Spleen (tissue), 11 donors: ENCODE results near the gene ME3. TPM values are rescaled to one million over a fixed set of nuclear protein-coding genes. Genes with fewer than 3 reads are reported as not detected.

Source experiments
- DNase-seq: peaks from one replicate; pipeline ENCODE4 v3.0.0-alpha.2; 2020
- H3K27ac ChIP-seq, 8 donors: fragments of 200-600 bp; sonication (generic) in 7 of 8; 1 replicate in 4 of 8; 2 replicates in 4 of 8; pipeline versions ENCODE4 v1.5.0 to v1.8.0; 2016 to 2021; ENCODE audit warnings: inconsistent platforms in 4 of 8, mild to moderate bottlenecking in 4 of 8, moderate library complexity in 1 of 8
- H3K27me3 ChIP-seq, 7 donors: fragments of 200-600 bp; sonication (generic) in 6 of 7; replicated peaks in 1 of 7; 1 replicate in 4 of 7; 2 replicates in 3 of 7; pipeline versions ENCODE4 v1.5.0 to v1.8.0; 2016 to 2021; ENCODE audit warnings: inconsistent platforms in 3 of 7, mild to moderate bottlenecking in 1 of 7
- H3K36me3 ChIP-seq, 6 donors: fragments of 200-600 bp; sonication (generic) in 5 of 6; 1 replicate in 4 of 6; 2 replicates in 2 of 6; pipeline versions ENCODE4 v1.5.0 to v1.8.0; 2016 to 2021; ENCODE audit warnings: inconsistent platforms in 2 of 6
- H3K4me1 ChIP-seq, 6 donors: fragments of 200-600 bp; sonication (generic) in 5 of 6; 1 replicate in 3 of 6; 2 replicates in 3 of 6; pipeline versions ENCODE4 v1.5.0 to v1.8.0; 2016 to 2021; ENCODE audit warnings: inconsistent platforms in 3 of 6
- H3K4me3 ChIP-seq, 8 donors: fragments of 200-600 bp; sonication (generic) in 7 of 8; 1 replicate in 4 of 8; 2 replicates in 4 of 8; pipeline versions ENCODE4 v1.5.0 to v1.8.0; 2016 to 2021; ENCODE audit warnings: inconsistent platforms in 4 of 8, mild to moderate bottlenecking in 4 of 8, moderate library complexity in 2 of 8
- H3K9me3 ChIP-seq, 8 donors: fragments of 200-600 bp; sonication (generic) in 7 of 8; 1 replicate in 4 of 8; 2 replicates in 4 of 8; pipeline versions ENCODE4 v1.5.0 to v1.8.0; 2016 to 2021; ENCODE audit warnings: inconsistent platforms in 4 of 8
- POLR2A ChIP-seq, 3 donors: fragments of 450-650 bp; IDR thresholded peaks; one replicate each; pipeline ENCODE4 v1.5.1; 2017; ENCODE audit warnings: antibody characterized with exemption in 3 of 3, mild to moderate bottlenecking in 1 of 3
- POLR2AphosphoS5 ChIP-seq, 3 donors: sonication (generic); formaldehyde crosslinking; IDR thresholded peaks; one replicate each; pipeline ENCODE4 v1.5.1; 2017; ENCODE audit warnings: antibody characterized with exemption in 3 of 3
- WGBS, 5 donors: extraction: QIAGEN DNeasy Blood & Tissue Kit in 3 of 5; methylation state at CpG; one replicate each; pipeline versions ENCODE4 v1.1.5 to v1.1.7; 2013 to 2018; 5-methylcytosine and 5-hydroxymethylcytosine counted together
- intact Hi-C: fragments of 100-400 bp; cut with DNase I; formaldehyde crosslinking; loops from one replicate; pipeline ENCODE4 v1.15.0; 2023; ENCODE audit warnings: low total_unique reads
- polyA plus RNA-seq, 3 donors: library from polyadenylated mRNA; stranded (reverse); fragments of 200-250 nt; gene quantifications; one replicate each; pipeline ENCODE4 v1.2.1, GENCODE V29; 2013
- total RNA-seq, 7 donors: library from RNA; depleted of rRNA in 3 of 7; stranded (reverse); fragments of >200 nt in 3 of 7; fragmentation: NEBNext Ultra II Directional in 4 of 7; extraction: Animal tissue kit (Norgen Biotek cat#: 25700) in 4 of 7; gene quantifications; one replicate each; pipeline versions ENCODE4 v1.1.0 to v1.2.1, GENCODE V29; 2016 to 2021
- TF ChIP-seq, protein P1 (sequence below), 11 experiments: fragments of 200-600 bp in 7 of 11; fragments of 450-650 bp in 4 of 11; sonication (generic) in 4 of 11; IDR thresholded peaks in 8 of 11; conservative IDR thresholded peaks in 3 of 11; 1 replicate in 7 of 11; 2 replicates in 4 of 11; pipeline versions ENCODE4 v1.4.0 to v1.8.0; 2016 to 2021; ENCODE audit warnings: antibody characterized with exemption in 11 of 11, inconsistent platforms in 4 of 11, mild to moderate bottlenecking in 1 of 11
- donor health status: healthy with polysubstance abuse.
- donor health status: DM: no; HTN: no; CAD: no; lungs with moderate emphysema.
- donor health status: DM: no; HTN: no; CAD: no.
- donor health status: Bipolar disorder and iron deficiency.
- donor health status: healthy.
- donor health status: DM: no; HTN: no; CAD: no.
- donor health status: DM: yes; HTN: yes; CAD: no.

ME3 gene
- total and polyA plus RNA-seq, 10 donors, result 6.4 to 25.9 (median 18.3) TPM

DNA sequence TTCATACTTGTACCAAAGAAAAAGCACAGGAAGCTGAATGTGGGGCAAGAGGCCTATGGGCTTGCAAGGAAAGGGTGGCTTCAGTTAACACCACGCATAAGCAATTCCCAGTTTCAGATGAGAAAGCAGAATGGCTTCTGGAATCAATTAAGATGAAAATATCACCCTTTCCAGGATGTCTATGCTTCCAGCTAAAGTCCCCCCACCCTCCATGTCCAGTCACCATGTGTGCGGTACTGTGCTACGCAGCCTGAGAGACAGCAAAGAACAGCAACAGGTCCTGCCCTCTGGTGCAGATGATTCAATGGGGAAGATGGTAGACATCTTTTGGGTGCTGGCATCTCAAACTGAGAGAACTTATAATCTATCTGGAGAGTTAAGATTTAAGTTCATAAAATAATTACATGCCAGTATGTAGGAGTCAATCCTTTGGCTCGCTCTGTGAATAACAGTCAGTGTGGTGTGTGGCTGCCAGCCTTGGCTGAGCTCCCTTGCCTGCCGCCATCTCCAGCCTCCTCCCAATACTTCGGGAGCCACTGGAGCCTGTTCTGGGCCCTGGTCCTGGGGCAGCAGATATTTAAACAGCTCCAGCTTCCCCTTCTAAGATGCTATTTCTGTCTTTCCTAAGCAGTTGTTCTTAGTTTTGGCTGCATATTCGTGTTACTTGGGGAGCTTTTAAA is 44.5 kb downstream of the ME3 start:
- no peak overlapping the region for H3K4me3 ChIP-seq
- H3K36me3 ChIP-seq, result no peaks in the 10 kb centered on the region
- intact Hi-C loops, result no loop called here
- H3K9me3 ChIP-seq, result no peaks in the 10 kb centered on the region
- WGBS, 5 donors, result 83 to 94% (median 86%) methylated on average over 7 of the region's 7 CpGs
- no peaks in the 10 kb centered on the region for H3K4me1 ChIP-seq
- H3K27ac ChIP-seq, result no peak overlapping the region
- H3K27me3 ChIP-seq, result no peaks in the 10 kb centered on the region
- DNase-seq, result no peak
- no peak for TF ChIP-seq POLR2AphosphoS5 (IDR thresholded peaks at IDR 0.05)

GRCh38 chr11:86625981-86626380 is 46.4 kb downstream of the ME3 start:
- intact Hi-C loops, result no loop called here
- 45 to 84% (median 58%) methylated on average over 2 of the region's 2 CpGs for WGBS, 5 donors
- Histone ChIP-seq H3K27me3 (no peaks in the 10 kb centered on the region), H3K36me3 (no peaks in the 10 kb centered on the region), H3K9me3 (no peaks in the 10 kb centered on the region), H3K4me1 (no peaks in the 10 kb centered on the region), H3K4me3 (no peak overlapping the region), H3K27ac (no peak overlapping the region)
- TF ChIP-seq, protein P1, sequence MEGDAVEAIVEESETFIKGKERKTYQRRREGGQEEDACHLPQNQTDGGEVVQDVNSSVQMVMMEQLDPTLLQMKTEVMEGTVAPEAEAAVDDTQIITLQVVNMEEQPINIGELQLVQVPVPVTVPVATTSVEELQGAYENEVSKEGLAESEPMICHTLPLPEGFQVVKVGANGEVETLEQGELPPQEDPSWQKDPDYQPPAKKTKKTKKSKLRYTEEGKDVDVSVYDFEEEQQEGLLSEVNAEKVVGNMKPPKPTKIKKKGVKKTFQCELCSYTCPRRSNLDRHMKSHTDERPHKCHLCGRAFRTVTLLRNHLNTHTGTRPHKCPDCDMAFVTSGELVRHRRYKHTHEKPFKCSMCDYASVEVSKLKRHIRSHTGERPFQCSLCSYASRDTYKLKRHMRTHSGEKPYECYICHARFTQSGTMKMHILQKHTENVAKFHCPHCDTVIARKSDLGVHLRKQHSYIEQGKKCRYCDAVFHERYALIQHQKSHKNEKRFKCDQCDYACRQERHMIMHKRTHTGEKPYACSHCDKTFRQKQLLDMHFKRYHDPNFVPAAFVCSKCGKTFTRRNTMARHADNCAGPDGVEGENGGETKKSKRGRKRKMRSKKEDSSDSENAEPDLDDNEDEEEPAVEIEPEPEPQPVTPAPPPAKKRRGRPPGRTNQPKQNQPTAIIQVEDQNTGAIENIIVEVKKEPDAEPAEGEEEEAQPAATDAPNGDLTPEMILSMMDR (IDR thresholded peaks at IDR 0.05 in 8 of 11, conservative IDR thresholded peaks at IDR 0.05 in 3 of 11), result no peak
- TF ChIP-seq POLR2A (IDR thresholded peaks at IDR 0.05) (no peak), POLR2AphosphoS5 (IDR thresholded peaks at IDR 0.05) (no peak)
- DNase-seq, result no peak

DNA sequence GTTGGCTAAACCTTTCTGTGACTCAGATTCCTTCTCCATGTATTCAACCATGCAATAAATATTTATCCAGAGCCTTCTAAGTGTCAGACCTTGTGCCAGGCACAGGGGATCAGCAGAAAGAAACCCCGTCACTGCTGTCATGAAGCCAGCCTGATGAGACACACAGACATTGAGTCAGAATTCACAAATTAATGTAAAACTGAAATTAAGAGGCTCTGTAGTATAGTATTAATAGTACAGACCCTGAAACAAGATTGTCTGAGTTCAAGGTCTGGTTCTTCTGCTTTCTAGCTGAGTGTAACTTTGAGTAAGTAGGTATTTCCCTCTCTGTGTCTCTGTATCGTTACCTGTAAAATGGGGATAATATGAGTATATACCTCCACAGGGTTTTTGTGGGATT is 46.9 kb downstream of the ME3 start:
- TF ChIP-seq POLR2A (IDR thresholded peaks at IDR 0.05) (no peak), POLR2AphosphoS5 (IDR thresholded peaks at IDR 0.05) (no peak)
- TF ChIP-seq, protein P1 (IDR thresholded peaks at IDR 0.05 in 8 of 11, conservative IDR thresholded peaks at IDR 0.05 in 3 of 11), result no peak
- intact Hi-C loops, result no loop called here
- 56 to 82% (median 70%) methylated on average over 2 of the region's 2 CpGs for WGBS, 5 donors

DNA sequence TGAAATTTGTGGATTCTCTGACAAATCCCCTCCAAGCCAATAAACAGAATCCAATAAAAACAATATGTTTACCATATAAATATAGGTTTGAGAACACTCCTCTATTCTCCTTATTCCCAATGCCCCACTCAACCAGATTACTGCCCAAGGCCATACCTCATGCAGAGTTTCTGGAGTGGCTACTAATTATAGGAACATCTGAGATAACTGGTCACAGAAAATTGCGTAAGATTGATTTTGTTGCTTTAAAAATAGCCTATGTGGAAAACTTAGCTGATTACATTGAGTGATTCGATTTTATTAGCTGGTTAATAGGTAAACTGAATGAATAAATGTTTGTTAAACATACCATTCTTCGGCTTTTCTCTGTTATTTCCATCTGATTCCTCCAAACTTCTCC is 48.0 kb downstream of the ME3 start:
- DNase-seq, result no peak
- Histone ChIP-seq H3K27me3 (no peaks in the 10 kb centered on the region), H3K36me3 (no peaks in the 10 kb centered on the region), H3K9me3 (peaks cover 0 to 4% (median 0%) of the 10 kb centered on the region in 8 donors), H3K4me1 (no peaks in the 10 kb centered on the region), H3K4me3 (no peak overlapping the region), H3K27ac (no peak overlapping the region)
- TF ChIP-seq POLR2AphosphoS5 (IDR thresholded peaks at IDR 0.05), result no peak
- TF ChIP-seq, protein P1 (IDR thresholded peaks at IDR 0.05 in 8 of 11, conservative IDR thresholded peaks at IDR 0.05 in 3 of 11), result no peak
- TF ChIP-seq POLR2A (IDR thresholded peaks at IDR 0.05), result no peak
- 66 to 87% (median 70%) methylated on average over 3 of the region's 3 CpGs for WGBS, 5 donors
- intact Hi-C loops, result no loop called here

More for the DNA sequence above, 46.9 kb downstream of the ME3 start:
- DNase-seq, result no peak
- Histone ChIP-seq H3K36me3 (no peaks in the 10 kb centered on the region), H3K9me3 (no peaks in the 10 kb centered on the region), H3K27me3 (no peaks in the 10 kb centered on the region), H3K4me1 (no peaks in the 10 kb centered on the region), H3K27ac (no peak overlapping the region), H3K4me3 (no peak overlapping the region)
